GM12874 (cell line): Measurements from ENCODE around the gene KLHL25.

ENCODE experiments used
- TF ChIP-seq, protein P1 (sequence below): IDR thresholded peaks from 2 replicates; pipeline ENCODE4 v1.5.1; 2011; ENCODE audit warnings: low read depth, mild to moderate bottlenecking, control low read depth, low read length, moderate library complexity; ENCODE audit not compliant: insufficient read depth

KLHL25 gene

DNA sequence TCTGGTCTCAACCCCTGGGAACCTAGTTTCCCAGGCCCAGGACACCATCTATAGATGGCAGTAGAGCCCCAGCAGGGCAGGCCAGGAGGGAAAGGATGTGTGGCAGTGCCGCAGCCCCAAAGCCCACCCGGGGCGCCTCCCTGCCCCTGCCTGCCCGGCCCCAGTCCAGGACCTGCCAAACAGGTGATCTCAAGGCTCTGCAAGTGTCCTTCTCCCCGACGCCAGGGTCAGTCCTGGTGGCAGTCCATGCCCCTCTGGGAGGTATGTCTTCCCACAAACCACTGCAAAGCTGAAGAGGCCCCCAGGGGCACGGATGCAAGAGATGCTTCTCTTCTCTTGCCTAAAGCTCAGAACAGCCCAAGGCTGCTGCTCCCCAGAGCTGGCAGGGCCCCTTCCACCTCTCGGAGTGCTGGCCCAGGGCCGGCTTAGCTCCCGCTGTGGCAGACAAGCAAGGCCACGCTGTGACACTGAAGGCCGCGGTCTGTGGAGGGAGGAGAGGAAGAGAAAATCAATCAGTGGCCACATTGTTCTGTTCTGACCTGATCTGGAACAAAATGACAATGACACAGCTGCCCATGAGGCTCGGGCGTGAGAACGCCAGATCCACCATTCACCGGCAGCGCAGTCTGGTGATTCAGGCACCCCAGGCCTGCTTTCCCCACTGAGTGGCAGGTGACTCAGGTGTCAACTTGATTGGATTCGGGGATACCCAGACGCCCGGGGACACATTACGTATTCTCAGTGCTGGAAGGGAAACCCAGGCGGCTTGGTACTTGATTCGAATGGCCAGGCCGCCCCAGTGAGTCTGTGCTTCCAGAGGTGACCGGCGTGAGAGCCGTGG, 34.0 kb downstream of the KLHL25 start:
- TF ChIP-seq, protein P1, sequence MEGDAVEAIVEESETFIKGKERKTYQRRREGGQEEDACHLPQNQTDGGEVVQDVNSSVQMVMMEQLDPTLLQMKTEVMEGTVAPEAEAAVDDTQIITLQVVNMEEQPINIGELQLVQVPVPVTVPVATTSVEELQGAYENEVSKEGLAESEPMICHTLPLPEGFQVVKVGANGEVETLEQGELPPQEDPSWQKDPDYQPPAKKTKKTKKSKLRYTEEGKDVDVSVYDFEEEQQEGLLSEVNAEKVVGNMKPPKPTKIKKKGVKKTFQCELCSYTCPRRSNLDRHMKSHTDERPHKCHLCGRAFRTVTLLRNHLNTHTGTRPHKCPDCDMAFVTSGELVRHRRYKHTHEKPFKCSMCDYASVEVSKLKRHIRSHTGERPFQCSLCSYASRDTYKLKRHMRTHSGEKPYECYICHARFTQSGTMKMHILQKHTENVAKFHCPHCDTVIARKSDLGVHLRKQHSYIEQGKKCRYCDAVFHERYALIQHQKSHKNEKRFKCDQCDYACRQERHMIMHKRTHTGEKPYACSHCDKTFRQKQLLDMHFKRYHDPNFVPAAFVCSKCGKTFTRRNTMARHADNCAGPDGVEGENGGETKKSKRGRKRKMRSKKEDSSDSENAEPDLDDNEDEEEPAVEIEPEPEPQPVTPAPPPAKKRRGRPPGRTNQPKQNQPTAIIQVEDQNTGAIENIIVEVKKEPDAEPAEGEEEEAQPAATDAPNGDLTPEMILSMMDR = 0 out of 2 replicates have a peak, but pooled peaks have one; percentile 9

- TF ChIP-seq, protein P1 = no peak
Measured at GRCh38 chr15:85760049-85760448, 34.7 kb downstream of the KLHL25 start.

DNA sequence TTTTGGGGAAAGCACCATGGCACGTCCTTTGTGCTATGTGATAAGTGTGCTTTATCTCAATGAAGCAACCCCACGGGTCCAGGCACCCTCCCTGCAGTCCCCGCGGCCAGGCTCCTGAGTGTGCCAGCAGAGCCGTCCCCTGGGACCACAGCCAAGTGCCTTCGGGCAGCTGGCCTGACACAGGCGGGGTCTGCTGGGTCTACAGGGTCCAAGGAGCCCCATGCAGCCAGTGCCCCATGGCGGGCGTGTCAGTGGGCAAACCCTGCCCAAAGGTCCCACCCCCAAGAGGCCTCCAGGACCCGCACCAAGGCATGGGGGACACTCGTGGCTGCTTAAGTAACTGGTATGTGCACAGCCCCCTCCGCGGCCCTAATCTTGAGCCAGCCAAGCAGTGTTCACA, 35.3 kb downstream of the KLHL25 start:
- TF ChIP-seq, protein P1 = no peak

- TF ChIP-seq, protein P1 = no peak
Measured at GRCh38 chr15:85758655-85758978, 36.1 kb downstream of the KLHL25 start.

DNA sequence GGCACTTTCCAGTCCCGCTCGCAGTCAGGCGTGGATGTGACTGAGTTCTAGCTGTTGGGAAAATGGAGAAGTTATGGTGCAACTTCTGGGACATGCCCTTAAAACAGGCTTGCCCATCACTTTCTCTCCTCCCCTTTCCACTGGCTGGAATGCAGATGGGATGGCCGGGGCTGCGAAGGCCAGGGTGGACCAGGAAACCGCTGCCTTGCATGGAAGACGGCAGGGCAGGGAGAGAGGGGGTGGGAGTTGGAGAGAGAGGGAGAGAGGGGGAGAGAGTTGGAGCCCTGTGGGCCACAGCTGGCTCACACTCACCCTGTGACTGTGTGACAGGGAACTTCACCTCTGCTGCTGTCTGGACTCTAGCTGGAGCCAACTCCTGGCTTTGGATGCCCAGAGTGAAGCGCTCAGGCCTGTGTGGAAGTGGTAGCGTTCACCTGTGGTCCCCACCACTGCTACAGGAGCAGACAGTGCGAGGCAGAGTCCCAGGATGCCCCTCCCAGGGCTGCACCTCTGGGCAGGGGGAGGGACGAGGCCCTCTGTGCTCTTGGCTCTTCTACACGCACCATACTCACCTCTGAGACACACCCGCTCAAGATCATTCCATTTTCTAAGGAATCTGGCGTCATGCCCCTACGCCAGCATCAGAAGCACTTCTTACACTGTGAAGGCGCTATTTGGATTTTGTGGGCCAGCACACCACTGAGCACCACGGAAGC, 36.6 kb downstream of the KLHL25 start:
- TF ChIP-seq, protein P1 = no peak

- TF ChIP-seq, protein P1 = no peak
Measured at GRCh38 chr15:85757073-85757938, 37.4 kb downstream of the KLHL25 start.
